HG02840 (cell line): ENCODE results near the gene HSPA13.
"Not testable (repeated sequence)": the region's sequence is repeated elsewhere in the genome, so short reads cannot be mapped to it uniquely, and the experiment has no call there.

Source experiments
- ATAC-seq: cut with Tn5 transposase; IDR thresholded peaks from one replicate; pipeline ENCODE4 v1.9.1; 2021; ENCODE audit warnings: mild to moderate bottlenecking, moderate library complexity, moderate number of reproducible peaks; ENCODE audit not compliant: unreplicated experiment, low FRiP score

Gene HSPA13

GRCh38 chr21:14382835-14383595, at the start of gene HSPA13:
TSS of gene HSPA13 (minus strand) at chr21:14383146. CDS start at chr21:14383119, 27 bp downstream.
- ATAC-seq = peak; percentile 99

GRCh38 chr21:14418920-14419319, 36.0 kb upstream of the HSPA13 start:
- ATAC-seq = no peak

GRCh38 chr21:14414932-14415508, 32.1 kb upstream of the HSPA13 start:
- ATAC-seq = no peak

GRCh38 chr21:14405962-14406361, 23.0 kb upstream of the HSPA13 start:
- ATAC-seq = no peak

GRCh38 chr21:14405225-14405624, 22.3 kb upstream of the HSPA13 start:
- ATAC-seq = no peak

- no peak for ATAC-seq
These were observed 20.9 kb upstream of the HSPA13 start for GRCh38 chr21:14403681-14404318.

GRCh38 chr21:14401217-14401616, 18.3 kb upstream of the HSPA13 start:
- ATAC-seq = no peak

- ATAC-seq = no peak
These were observed 5.3 kb upstream of the HSPA13 start for GRCh38 chr21:14388282-14388681.

- ATAC-seq = no peak
These were observed 1.5 kb upstream of the HSPA13 start for GRCh38 chr21:14384453-14384852.

- peak; percentile 32 for ATAC-seq
These were observed 742 bp upstream of the HSPA13 start for GRCh38 chr21:14383596-14384180.

- no peak for ATAC-seq
These were observed 486 bp downstream of the HSPA13 start for GRCh38 chr21:14382486-14382834.

- ATAC-seq = no peak
These were observed 6.1 kb downstream of the HSPA13 start for GRCh38 chr21:14376854-14377253.

GRCh38 chr21:14366998-14367397, 15.9 kb downstream of the HSPA13 start:
- ATAC-seq = no peak

GRCh38 chr21:14361958-14362357, 21.0 kb downstream of the HSPA13 start:
- ATAC-seq = no peak

GRCh38 chr21:14358775-14359174, 24.2 kb downstream of the HSPA13 start:
- no peak for ATAC-seq

GRCh38 chr21:14356746-14357145, 26.2 kb downstream of the HSPA13 start:
- ATAC-seq = no peak

GRCh38 chr21:14354515-14354914, 28.4 kb downstream of the HSPA13 start:
- ATAC-seq = no peak

- ATAC-seq = no peak
These were observed 29.2 kb downstream of the HSPA13 start for GRCh38 chr21:14353726-14354125.

GRCh38 chr21:14353231-14353630, 29.7 kb downstream of the HSPA13 start:
- no peak for ATAC-seq

- ATAC-seq = not testable (repeated sequence)
These were observed 55.6 kb downstream of the HSPA13 start for GRCh38 chr21:14327346-14327745.

GRCh38 chr21:14325595-14325994, 57.4 kb downstream of the HSPA13 start:
- no peak for ATAC-seq
